ENCODE measurements around the gene DLL4.

DLL4 gene

GRCh38 chr15:40918799-40919392, 10.2 kb upstream of the DLL4 start:
- no peak for DNase-seq (ENCODE audit: low read depth)
- no peak for TF ChIP-seq CTCF (IDR thresholded peaks at IDR 0.05; ENCODE audit: insufficient read depth, low read depth, low read length, missing control alignments)
- H3K4me3 ChIP-seq (ENCODE audit: low read depth, low read length) = no peak overlapping the region

- no peak for DNase-seq (ENCODE audit: low read depth)
- H3K4me3 ChIP-seq (ENCODE audit: low read depth, low read length) = no peak overlapping the region
- no peak for TF ChIP-seq CTCF (IDR thresholded peaks at IDR 0.05; ENCODE audit: insufficient read depth, low read depth, low read length, missing control alignments)
Observed at GRCh38 chr15:40921949-40922607, 7.1 kb upstream of the DLL4 start.

- H3K4me3 ChIP-seq (ENCODE audit: low read depth, low read length) = no peak overlapping the region
- DNase-seq (ENCODE audit: low read depth) = no peak
- no peak for TF ChIP-seq CTCF (IDR thresholded peaks at IDR 0.05; ENCODE audit: insufficient read depth, low read depth, low read length, missing control alignments)
Observed at GRCh38 chr15:40922608-40923005, 6.5 kb upstream of the DLL4 start.

GRCh38 chr15:40923551-40923950, 5.6 kb upstream of the DLL4 start:
- H3K4me3 ChIP-seq (ENCODE audit: low read depth, low read length) = no peak overlapping the region
- TF ChIP-seq CTCF (IDR thresholded peaks at IDR 0.05; ENCODE audit: insufficient read depth, low read depth, low read length, missing control alignments) = no peak

GRCh38 chr15:40925495-40925862, 3.7 kb upstream of the DLL4 start:
- no peak for TF ChIP-seq CTCF (IDR thresholded peaks at IDR 0.05; ENCODE audit: insufficient read depth, low read depth, low read length, missing control alignments)
- no peak overlapping the region for H3K4me3 ChIP-seq (ENCODE audit: low read depth, low read length)
- no peak for DNase-seq (ENCODE audit: low read depth)

More at GRCh38 chr15:40923551-40923950, 5.6 kb upstream of the DLL4 start:
- DNase-seq (ENCODE audit: low read depth) = no peak

GRCh38 chr15:40925863-40926658, 3.1 kb upstream of the DLL4 start:
- DNase-seq (ENCODE audit: low read depth) = no peak
- no peak for TF ChIP-seq CTCF (IDR thresholded peaks at IDR 0.05; ENCODE audit: insufficient read depth, low read depth, low read length, missing control alignments)
- H3K4me3 ChIP-seq (ENCODE audit: low read depth, low read length) = no peak overlapping the region; the same call in 1 of the 2 replicates

All from GM12865 (cell line).